Lung (tissue), 12 donors: ENCODE results near the gene PTH2. TPM values are rescaled to one million over a fixed set of nuclear protein-coding genes. Genes with fewer than 3 reads are reported as not detected.
"Not testable (repeated sequence)": the region's sequence is repeated elsewhere in the genome, so short reads cannot be mapped to it uniquely, and the experiment has no call there.

ENCODE experiments used
- ATAC-seq: fragments of 200-7000 bp; cut with Tn5 transposase; one replicate; pipeline ENCODE4 v1.9.1; 2020; ENCODE audit warnings: moderate number of reproducible peaks; ENCODE audit not compliant: insufficient read depth, low FRiP score
- DNase-seq, 3 donors: peaks; one replicate each; pipeline ENCODE4 v3.0.0-alpha.2; 2013 to 2017
- H3K27ac ChIP-seq, 2 donors: one replicate each; pipeline ENCODE4 v1.5.1; 2013; ENCODE audit warnings: mild to moderate bottlenecking in 2 of 2, moderate library complexity in 2 of 2, control low read depth in 1 of 2, inconsistent platforms in 1 of 2, low read depth in 1 of 2, low read length in 1 of 2
- H3K27me3 ChIP-seq, 3 donors: one replicate each; pipeline ENCODE4 v1.5.1; 2013; ENCODE audit warnings: low read length in 2 of 3; ENCODE audit not compliant: control insufficient read depth in 3 of 3, insufficient read depth in 3 of 3
- H3K36me3 ChIP-seq, 4 donors: one replicate each; pipeline ENCODE4 v1.5.1; 2013; ENCODE audit warnings: low read length in 4 of 4, mild to moderate bottlenecking in 1 of 4, moderate library complexity in 1 of 4; ENCODE audit not compliant: control insufficient read depth in 4 of 4, insufficient read depth in 4 of 4
- H3K4me1 ChIP-seq, 5 donors: one replicate each; pipeline ENCODE4 v1.5.1; 2013; ENCODE audit warnings: low read length in 5 of 5, mild to moderate bottlenecking in 2 of 5, moderate library complexity in 1 of 5; ENCODE audit not compliant: control insufficient read depth in 5 of 5, insufficient read depth in 5 of 5
- H3K4me3 ChIP-seq: one replicate; pipeline ENCODE4 v1.5.1; 2013; ENCODE audit warnings: mild to moderate bottlenecking, control low read depth, moderate library complexity
- H3K9ac ChIP-seq, 2 donors: one replicate each; pipeline ENCODE4 v1.5.1; 2013; ENCODE audit warnings: low read length in 2 of 2, control low read depth in 1 of 2; ENCODE audit not compliant: insufficient read depth in 1 of 2
- H3K9me3 ChIP-seq, 4 donors: one replicate each; pipeline ENCODE4 v1.5.1; 2013; ENCODE audit warnings: low read length in 3 of 4, mild to moderate bottlenecking in 1 of 4, moderate library complexity in 1 of 4; ENCODE audit not compliant: control insufficient read depth in 4 of 4, insufficient read depth in 3 of 4
- CTCF ChIP-seq: IDR thresholded peaks from 2 replicates; pipeline ENCODE4 v1.5.1; 2012; ENCODE audit warnings: mild to moderate bottlenecking; ENCODE audit errors: control extremely low read depth, extremely low read depth
- WGBS, 2 donors: extraction: QIAGEN DNeasy Blood & Tissue Kit; methylation state at CpG; one replicate each; pipeline ENCODE4 v1.1.7; 2013; 5-methylcytosine and 5-hydroxymethylcytosine counted together
- polyA plus RNA-seq, 2 donors: library from polyadenylated mRNA; stranded (reverse); fragments of 200-250 nt; gene quantifications; one replicate each; pipeline ENCODE4 v1.2.1, GENCODE V29; 2013
- total RNA-seq, 2 donors: library from RNA; depleted of rRNA in 1 of 2; stranded (reverse); fragments of >200 nt in 1 of 2; gene quantifications; one replicate each; pipeline ENCODE4 v1.2.1, GENCODE V29; 2014 to 2021
- donor health status: control.
- donor health status: control.
- donor health status: Bipolar disorder and iron deficiency.
- donor health status: healthy.
- donor health status: DM: yes; HTN: yes; CAD: no.

PTH2 gene
- total and polyA plus RNA-seq, 4 donors, result not detected

GRCh38 chr19:49448432-49448786 lies 25.2 kb upstream of the PTH2 start:
- H3K9me3 ChIP-seq, result no peaks in the 10 kb centered on the region
- ATAC-seq (no peak), DNase-seq (no peak)
- peaks cover 0 to 6% (median 3%) of the 10 kb centered on the region in 5 donors for H3K4me1 ChIP-seq
- no peak overlapping the region for H3K4me3 ChIP-seq
- no peaks in the 10 kb centered on the region for H3K27me3 ChIP-seq
- H3K36me3 ChIP-seq, result peaks cover 0 to 21% (median 9%) of the 10 kb centered on the region in 4 donors
- no peak overlapping the region for H3K9ac ChIP-seq
- WGBS, 2 donors, result 93 to 99% methylated on average over 6 of the region's 6 CpGs
- H3K27ac ChIP-seq, result no peak overlapping the region
- no peak for TF ChIP-seq CTCF

GRCh38 chr19:49447485-49448431 lies 24.5 kb upstream of the PTH2 start:
- Histone ChIP-seq H3K27ac (no peak overlapping the region), H3K9ac (no peak overlapping the region), H3K4me1 (peaks cover 0 to 6% (median 3%) of the 10 kb centered on the region in 5 donors), H3K4me3 (no peak overlapping the region), H3K27me3 (peaks cover 0 to under 1% (median 0%) of the 10 kb centered on the region in 3 donors), H3K36me3 (peaks cover 0 to 21% (median 9%) of the 10 kb centered on the region in 4 donors), H3K9me3 (no peaks in the 10 kb centered on the region)
- TF ChIP-seq CTCF, result no peak
- DNase-seq (no peak), ATAC-seq (no peak)
- 82 to 86% methylated on average over 32 of the region's 32 CpGs for WGBS, 2 donors

- no peak for ATAC-seq
Measured at GRCh38 chr19:49445997-49446396, 22.8 kb upstream of the PTH2 start.

GRCh38 chr19:49444100-49444700 lies 21.0 kb upstream of the PTH2 start:
- not testable (repeated sequence) for H3K9ac ChIP-seq, H3K4me3 ChIP-seq, ATAC-seq, H3K4me1 ChIP-seq, H3K27ac ChIP-seq, DNase-seq, H3K9me3 ChIP-seq
- Histone ChIP-seq H3K36me3 (peaks cover 0 to 20% (median 4%) of the 10 kb centered on the region in 4 donors), H3K27me3 (peaks cover 0 to 33% (median 28%) of the 10 kb centered on the region in 3 donors)
- 58 to 71% methylated on average over 5 of the region's 5 CpGs for WGBS, 2 donors

More at GRCh38 chr19:49445997-49446396, 22.8 kb upstream of the PTH2 start:
- Histone ChIP-seq H3K4me3 (no peak overlapping the region), H3K9ac (no peak overlapping the region), H3K4me1 (peaks cover 0 to 6% (median 3%) of the 10 kb centered on the region in 5 donors), H3K36me3 (peaks cover 0 to 21% (median 9%) of the 10 kb centered on the region in 4 donors), H3K27ac (no peak overlapping the region), H3K27me3 (peaks cover 0 to 15% (median 10%) of the 10 kb centered on the region in 3 donors), H3K9me3 (no peaks in the 10 kb centered on the region)
- no peak for TF ChIP-seq CTCF
- DNase-seq, result no peak
- 72 to 97% methylated on average over 3 of the region's 3 CpGs for WGBS, 2 donors
